Progenitor cell of endocrine pancreas (in vitro differentiated cells): ENCODE results near the gene SPATA18. TPM values are rescaled to one million over a fixed set of nuclear protein-coding genes. Genes with fewer than 3 reads are reported as not detected.
A peak's percentile ranks its signal among the peaks of the same experiment; 100 is the strongest.

Experiments used
- DNase-seq: peaks from one replicate; pipeline ENCODE4 v3.0.0; 2021; ENCODE audit warnings: low spot score; ENCODE audit not compliant: unreplicated experiment
- H3K27ac Mint-ChIP-seq: 2 replicates; pipeline ENCODE4 v1.8.0; 2021; ENCODE audit warnings: mild to moderate bottlenecking, moderate library complexity, mixed read lengths
- H3K27me3 Mint-ChIP-seq: 2 replicates; pipeline ENCODE4 v1.8.0; 2021; ENCODE audit warnings: mixed read lengths
- H3K36me3 Mint-ChIP-seq: 2 replicates; pipeline ENCODE4 v1.8.0; 2022; ENCODE audit warnings: mixed read lengths; ENCODE audit not compliant: insufficient read depth
- H3K4me1 Mint-ChIP-seq: 2 replicates; pipeline ENCODE4 v1.8.0; 2021; ENCODE audit warnings: low read depth, mixed read lengths
- H3K4me3 Mint-ChIP-seq: 2 replicates; pipeline ENCODE4 v1.8.0; 2021; ENCODE audit warnings: low read depth, mild to moderate bottlenecking, moderate library complexity, mixed read lengths
- H3K9me3 Mint-ChIP-seq: 2 replicates; pipeline ENCODE4 v1.8.0; 2021; ENCODE audit warnings: low read depth, mixed read lengths
- total RNA-seq: library from RNA; stranded (reverse); gene quantifications from 2 replicates; pipeline ENCODE4 v1.2.1, GENCODE V29; 2021
- TF ChIP-seq, protein P1 (sequence below): fragments of 200-600 bp; sonication (generic); IDR thresholded peaks from one replicate; pipeline ENCODE4 v1.5.0; 2021; ENCODE audit warnings: antibody characterized with exemption, mild to moderate bottlenecking; ENCODE audit not compliant: unreplicated experiment

The SPATA18 gene
- total RNA-seq, 1 donor from 2014 or later: 7.4 TPM

GRCh38 chr4:52017814-52018213, 33.3 kb upstream of the SPATA18 start:
- Mint-ChIP-seq H3K36me3 (peaks cover 3% of the 10 kb centered on the region), H3K9me3 (no peaks in the 10 kb centered on the region), H3K4me1 (peaks cover 6% of the 10 kb centered on the region), H3K27me3 (no peaks in the 10 kb centered on the region), H3K4me3 (no peak overlapping the region), H3K27ac (no peak overlapping the region)
- TF ChIP-seq, protein P1, sequence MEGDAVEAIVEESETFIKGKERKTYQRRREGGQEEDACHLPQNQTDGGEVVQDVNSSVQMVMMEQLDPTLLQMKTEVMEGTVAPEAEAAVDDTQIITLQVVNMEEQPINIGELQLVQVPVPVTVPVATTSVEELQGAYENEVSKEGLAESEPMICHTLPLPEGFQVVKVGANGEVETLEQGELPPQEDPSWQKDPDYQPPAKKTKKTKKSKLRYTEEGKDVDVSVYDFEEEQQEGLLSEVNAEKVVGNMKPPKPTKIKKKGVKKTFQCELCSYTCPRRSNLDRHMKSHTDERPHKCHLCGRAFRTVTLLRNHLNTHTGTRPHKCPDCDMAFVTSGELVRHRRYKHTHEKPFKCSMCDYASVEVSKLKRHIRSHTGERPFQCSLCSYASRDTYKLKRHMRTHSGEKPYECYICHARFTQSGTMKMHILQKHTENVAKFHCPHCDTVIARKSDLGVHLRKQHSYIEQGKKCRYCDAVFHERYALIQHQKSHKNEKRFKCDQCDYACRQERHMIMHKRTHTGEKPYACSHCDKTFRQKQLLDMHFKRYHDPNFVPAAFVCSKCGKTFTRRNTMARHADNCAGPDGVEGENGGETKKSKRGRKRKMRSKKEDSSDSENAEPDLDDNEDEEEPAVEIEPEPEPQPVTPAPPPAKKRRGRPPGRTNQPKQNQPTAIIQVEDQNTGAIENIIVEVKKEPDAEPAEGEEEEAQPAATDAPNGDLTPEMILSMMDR: no peak
- DNase-seq: no peak

- no peak for DNase-seq
- Mint-ChIP-seq H3K27me3 (no peaks in the 10 kb centered on the region), H3K36me3 (peaks cover 11% of the 10 kb centered on the region), H3K27ac (peak within 1 kb of the TSS; percentile 30), H3K4me3 (no peak within 1 kb of the TSS), H3K4me1 (peaks cover 6% of the 10 kb centered on the region), H3K9me3 (no peaks in the 10 kb centered on the region)
- TF ChIP-seq, protein P1: no peak
Measured at GRCh38 chr4:52019936-52020657, 31.0 kb upstream of the SPATA18 start, which contains the start of gene LRRC66. Gene LRRC66 (minus strand): TSS chr4:52020363. CDS start chr4:52017613, 2,750 bp downstream.

DNA sequence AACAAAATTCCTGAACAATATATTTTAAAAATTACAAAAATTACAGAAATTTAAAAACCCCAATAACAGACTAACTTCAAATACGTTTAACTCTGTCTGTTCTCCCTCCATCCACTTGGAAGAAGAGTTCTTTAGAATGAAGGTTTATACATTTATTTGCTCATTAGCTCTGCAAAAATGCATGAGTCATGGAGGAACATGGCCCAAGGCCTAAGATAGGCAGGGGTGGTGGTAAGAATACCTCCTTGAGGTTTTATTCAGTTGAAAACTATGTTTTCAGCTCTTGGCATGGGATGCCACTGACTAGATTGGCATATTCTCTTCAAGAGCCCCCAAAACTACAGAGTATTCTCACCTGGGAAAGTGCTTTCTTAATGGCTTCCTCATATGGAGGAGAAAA, 22.1 kb upstream of the SPATA18 start:
- H3K27ac Mint-ChIP-seq: no peak overlapping the region
- no peaks in the 10 kb centered on the region for H3K4me1 Mint-ChIP-seq
- H3K4me3 Mint-ChIP-seq: no peak overlapping the region
- no peaks in the 10 kb centered on the region for H3K27me3 Mint-ChIP-seq
- H3K9me3 Mint-ChIP-seq: no peaks in the 10 kb centered on the region
- TF ChIP-seq, protein P1: no peak
- peaks cover 32% of the 10 kb centered on the region for H3K36me3 Mint-ChIP-seq
- no peak for DNase-seq

DNA sequence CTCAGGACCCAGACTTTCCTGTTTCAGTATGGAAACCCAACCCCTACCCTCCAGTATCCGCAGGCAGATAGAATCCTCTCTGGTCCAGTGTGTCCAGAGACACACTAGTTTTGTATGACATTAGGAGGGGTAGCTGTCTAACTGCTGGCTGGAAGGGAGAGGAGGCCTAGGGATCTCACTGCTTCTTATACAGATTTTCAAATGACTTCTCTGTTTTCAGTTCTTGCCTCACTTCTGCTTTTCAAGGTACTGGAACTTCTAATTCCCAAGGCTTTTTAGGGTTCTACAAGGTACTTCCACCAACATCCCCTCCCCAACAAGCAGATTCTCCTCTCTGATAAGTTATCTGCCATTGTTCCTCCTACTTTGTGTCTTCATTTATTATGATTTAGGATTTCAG, 19.1 kb upstream of the SPATA18 start:
- Mint-ChIP-seq H3K4me1 (peaks cover 19% of the 10 kb centered on the region), H3K9me3 (no peaks in the 10 kb centered on the region), H3K4me3 (no peak overlapping the region), H3K36me3 (peaks cover 19% of the 10 kb centered on the region), H3K27ac (no peak overlapping the region), H3K27me3 (no peaks in the 10 kb centered on the region)
- DNase-seq: no peak
- TF ChIP-seq, protein P1: no peak

GRCh38 chr4:52035190-52035589, 15.9 kb upstream of the SPATA18 start:
- Mint-ChIP-seq H3K36me3 (peaks cover 7% of the 10 kb centered on the region), H3K4me3 (no peak overlapping the region), H3K4me1 (peaks cover 28% of the 10 kb centered on the region), H3K27ac (no peak overlapping the region), H3K9me3 (no peaks in the 10 kb centered on the region), H3K27me3 (peaks cover 8% of the 10 kb centered on the region)
- DNase-seq: no peak
- TF ChIP-seq, protein P1: no peak
